Caco-2 (cell line): ENCODE data around the gene TRIM31. TPM values are rescaled to one million over a fixed set of nuclear protein-coding genes. Genes with fewer than 3 reads are reported as not detected.

Source experiments
- BruUV-seq: library from RNA; stranded (reverse); fragments of 400-500 nt; replicated peaks from 2 replicates; lab custom pipeline; 2021; lab: Mats Ljungman, UMichigan
- CTCF ChIA-PET: fragments of 300-600 bp; sonication (Branson Sonifier 250); formaldehyde crosslinking; loops from one replicate; lab custom pipeline; 2022; ENCODE audit warnings: antibody characterized with exemption; lab: Charles Lee
- POLR2A ChIA-PET: fragments of 300-600 bp; sonication (Branson Sonifier 250); formaldehyde crosslinking; loops from one replicate; lab custom pipeline; 2022; ENCODE audit warnings: antibody characterized with exemption; lab: Charles Lee
- DNase-seq, 2 experiments: peaks; one replicate each; pipeline versions ENCODE4 v3.0.0 to v3.0.0-alpha.2; 2020 to 2022
- H3K27me3 ChIP-seq: replicated peaks from 2 replicates; pipeline ENCODE4 v1.6.0; 2011; ENCODE audit warnings: low read length; ENCODE audit not compliant: control insufficient read depth, insufficient read depth
- H3K36me3 ChIP-seq: 2 replicates; pipeline ENCODE4 v1.5.1; 2011; ENCODE audit warnings: low read length; ENCODE audit not compliant: control insufficient read depth, insufficient read depth
- H3K4me1 ChIP-seq: fragments of 250-450 bp; sonication (Bioruptor Pico); 2 replicates; pipeline ENCODE4 v1.5.1; 2020; ENCODE audit warnings: mild to moderate bottlenecking
- H3K4me3 ChIP-seq: 2 replicates; pipeline ENCODE4 v1.5.1; 2011; ENCODE audit warnings: low read depth, mild to moderate bottlenecking, control low read depth, low read length
- H3K9me3 ChIP-seq: fragments of 250-450 bp; sonication (Bioruptor Pico); 2 replicates; pipeline ENCODE4 v1.5.1; 2020; ENCODE audit warnings: mild to moderate bottlenecking, moderate library complexity
- H3K27ac Mint-ChIP-seq: one replicate; pipeline ENCODE4 v1.8.0; 2022; ENCODE audit warnings: mixed read lengths; ENCODE audit not compliant: unreplicated experiment
- H3K27me3 Mint-ChIP-seq: one replicate; pipeline ENCODE4 v1.8.0; 2022; ENCODE audit warnings: mixed read lengths; ENCODE audit not compliant: insufficient read depth, unreplicated experiment
- H3K36me3 Mint-ChIP-seq: one replicate; pipeline ENCODE4 v1.8.0; 2022; ENCODE audit warnings: mild to moderate bottlenecking, mixed read lengths; ENCODE audit not compliant: insufficient read depth, unreplicated experiment
- H3K4me1 Mint-ChIP-seq: one replicate; pipeline ENCODE4 v1.8.0; 2022; ENCODE audit warnings: low read depth, mixed read lengths; ENCODE audit not compliant: unreplicated experiment
- H3K4me3 Mint-ChIP-seq: one replicate; pipeline ENCODE4 v1.8.0; 2022; ENCODE audit warnings: mild to moderate bottlenecking, moderate library complexity, mixed read lengths; ENCODE audit not compliant: unreplicated experiment
- H3K9me3 Mint-ChIP-seq: one replicate; pipeline ENCODE4 v1.8.0; 2022; ENCODE audit warnings: mixed read lengths; ENCODE audit not compliant: unreplicated experiment
- CTCF ChIP-seq, 2 experiments: fragments of 200-600 bp in 1 of 2; IDR thresholded peaks; 1 replicate in 1 of 2; 2 replicates in 1 of 2; pipeline versions ENCODE4 v1.5.1 to v1.8.0; 2011 to 2022; ENCODE audit warnings: antibody characterized with exemption in 1 of 2, control low read depth in 1 of 2, inconsistent platforms in 1 of 2, low read depth in 1 of 2, low read length in 1 of 2, mild to moderate bottlenecking in 1 of 2, moderate library complexity in 1 of 2; ENCODE audit not compliant: insufficient read depth in 1 of 2, severe bottlenecking in 1 of 2, unreplicated experiment in 1 of 2
- intact Hi-C: fragments of 100-400 bp; cut with micrococcal nuclease; formaldehyde crosslinking; loops from one replicate; pipeline ENCODE4 v1.10.0; 2022; ENCODE audit not compliant: unreplicated experiment
- total RNA-seq: library from RNA; stranded (reverse); gene quantifications from 2 replicates; pipeline ENCODE4 v1.2.3, GENCODE V29; 2022

TRIM31 gene
- total RNA-seq, 1 experiment from 2014 or later = 0.70 TPM

GRCh38 chr6:30071081-30071818, 41.6 kb downstream of the TRIM31 start:
- Mint-ChIP-seq H3K27ac (no peak overlapping the region), H3K9me3 (no peaks in the 10 kb centered on the region), H3K4me1 (peaks cover 25% of the 10 kb centered on the region), H3K4me3 (no peak overlapping the region), H3K27me3 (peaks cover 7% of the 10 kb centered on the region), H3K36me3 (peaks cover 16% of the 10 kb centered on the region)
- H3K27me3 ChIP-seq = no peaks in the 10 kb centered on the region
- no peak for TF ChIP-seq CTCF (IDR thresholded peaks at IDR 0.05; ENCODE audit: insufficient read depth in 1 of 2, low read depth in 1 of 2, low read length in 1 of 2, severe bottlenecking in 1 of 2, unreplicated experiment in 1 of 2)
- CTCF ChIA-PET = no interaction called here
- no TSS peak for BruUV-seq
- peaks cover 14% of the 10 kb centered on the region for H3K4me1 ChIP-seq
- no peaks in the 10 kb centered on the region for H3K9me3 ChIP-seq
- H3K36me3 ChIP-seq = no peaks in the 10 kb centered on the region; the same call in 1 of the 2 replicates
- no peak overlapping the region for H3K4me3 ChIP-seq
- POLR2A ChIA-PET = no interaction called here
- intact Hi-C loops = no loop called here
- no peak for DNase-seq

- H3K9me3 Mint-ChIP-seq = no peaks in the 10 kb centered on the region
- H3K27ac Mint-ChIP-seq = peak overlapping the region; percentile 95
- H3K27me3 ChIP-seq = no peaks in the 10 kb centered on the region
- H3K4me1 Mint-ChIP-seq = peaks cover 27% of the 10 kb centered on the region
- peak overlapping the region; percentile 78 for H3K4me3 Mint-ChIP-seq
- H3K36me3 ChIP-seq = no peaks in the 10 kb centered on the region; the same call in 1 of the 2 replicates
- no peaks in the 10 kb centered on the region for H3K9me3 ChIP-seq
- intact Hi-C loops = loop anchor here (2.0 kb wide), 1 partner anchor 33 kb away; no protein-coding TSS in a partner anchor
- H3K27me3 Mint-ChIP-seq = no peaks in the 10 kb centered on the region
- TSS peak; percentile 11 for BruUV-seq
- CTCF ChIA-PET = interaction anchor here (1.2 to 1.7 kb wide), 3 partner anchors 16 to 36 kb away, joined by 3 to 10 read pairs (median 6); no protein-coding TSS in a partner anchor
- peak overlapping the region; percentile 44 for H3K4me3 ChIP-seq
- H3K4me1 ChIP-seq = peaks cover 15% of the 10 kb centered on the region
- POLR2A ChIA-PET = no interaction called here
- no peak for DNase-seq
- TF ChIP-seq CTCF (IDR thresholded peaks at IDR 0.05; ENCODE audit: insufficient read depth in 1 of 2, low read depth in 1 of 2, low read length in 1 of 2, severe bottlenecking in 1 of 2, unreplicated experiment in 1 of 2) = no peak
- peaks cover 16% of the 10 kb centered on the region for H3K36me3 Mint-ChIP-seq
These were observed 45.3 kb downstream of the TRIM31 start for GRCh38 chr6:30067460-30068139.
